Adrenal gland (tissue), 12 donors: ENCODE data around the gene PPOX. TPM values are rescaled to one million over a fixed set of nuclear protein-coding genes. Genes with fewer than 3 reads are reported as not detected.
A peak's percentile ranks its signal among the peaks of the same experiment; 100 is the strongest.

ENCODE experiments used
- DNase-seq, 7 donors: peaks; one replicate each; pipeline ENCODE4 v3.0.0-alpha.2; 2019 to 2020
- H3K27ac ChIP-seq, 5 donors: fragments of 200-600 bp; sonication (generic) in 4 of 5; 1 replicate in 3 of 5; 2 replicates in 2 of 5; pipeline versions ENCODE4 v1.5.1 to v1.8.0; 2016 to 2020; ENCODE audit warnings: mild to moderate bottlenecking in 1 of 5
- H3K27me3 ChIP-seq: fragments of 200-600 bp; 2 replicates; pipeline ENCODE4 v1.8.0; 2021
- H3K36me3 ChIP-seq, 2 donors: fragments of 200-600 bp; replicated peaks in 1 of 2; 1 replicate in 1 of 2; 2 replicates in 1 of 2; pipeline versions ENCODE4 v1.5.1 to v1.8.0; 2018 to 2022
- H3K4me1 ChIP-seq, 2 donors: fragments of 200-600 bp; replicated peaks in 1 of 2; 1 replicate in 1 of 2; 2 replicates in 1 of 2; pipeline versions ENCODE4 v1.5.1 to v1.8.0; 2018 to 2021
- H3K4me3 ChIP-seq, 4 donors: fragments of 200-600 bp; sonication (generic) in 3 of 4; one replicate each; pipeline ENCODE4 v1.5.1; 2016 to 2018
- H3K9me3 ChIP-seq, 3 donors: fragments of 200-600 bp; sonication (generic) in 1 of 3; replicated peaks in 1 of 3; 1 replicate in 2 of 3; 2 replicates in 1 of 3; pipeline versions ENCODE4 v1.5.1 to v1.8.0; 2016 to 2021
- CTCF ChIP-seq, 6 experiments: fragments of 450-650 bp in 4 of 6; fragments of 200-600 bp in 2 of 6; sonication (generic) in 1 of 6; IDR thresholded peaks; 1 replicate in 5 of 6; 2 replicates in 1 of 6; pipeline versions ENCODE4 v1.5.1 to v1.8.0; 2016 to 2021; ENCODE audit warnings: antibody characterized with exemption in 6 of 6, mild to moderate bottlenecking in 2 of 6, moderate library complexity in 1 of 6
- POLR2A ChIP-seq, 2 donors: fragments of 450-650 bp; IDR thresholded peaks; one replicate each; pipeline ENCODE4 v1.6.1; 2017; ENCODE audit warnings: antibody characterized with exemption in 2 of 2, mild to moderate bottlenecking in 2 of 2, moderate library complexity in 1 of 2
- WGBS, 4 donors: extraction: QIAGEN DNeasy Blood & Tissue Kit in 2 of 4; methylation state at CpG; one replicate each; pipeline versions ENCODE4 v1.1.5 to v1.1.7; 2013 to 2017; 5-methylcytosine and 5-hydroxymethylcytosine counted together
- intact Hi-C, 2 donors: fragments of 100-400 bp; cut with DNase I; formaldehyde crosslinking; loops; one replicate each; pipeline versions ENCODE4 v1.14.1 to v1.15.0; 2022 to 2023
- polyA plus RNA-seq, 3 donors: library from polyadenylated mRNA; stranded (reverse); fragments of 200-250 nt in 2 of 3; fragments of 350-450 nt in 1 of 3; fragmentation: Illumina TruSeq in 1 of 3; extraction: RNeasy Lipid Tissue Mini Kit (QIAGEN cat#74804) in 1 of 3; gene quantifications; one replicate each; pipeline ENCODE4 v1.2.3, GENCODE V29; 2013 to 2014
- total RNA-seq, 9 donors: library from RNA; depleted of rRNA in 4 of 9; stranded (reverse); fragments of >200 nt in 4 of 9; fragments of 120-200 nt in 1 of 9; fragmentation: NEBNext Ultra II Directional in 1 of 9; extraction: Animal tissue kit (Norgen Biotek cat#: 25700) in 1 of 9; gene quantifications; one replicate each; pipeline versions ENCODE4 v1.1.0 to v1.2.4, GENCODE V29; 2013 to 2023
- donor health status: healthy with polysubstance abuse.
- donor health status: Bipolar disorder and iron deficiency.
- donor health status: DM: yes; HTN: yes; CAD: no.
- donor health status: DM: no; HTN: no; CAD: no.
- donor health status: DM: no; HTN: no; CAD: no.
- donor health status: DM: yes; HTN: yes; CAD: no.

Gene PPOX
- total and polyA plus RNA-seq, 12 donors, result 13.2 to 268 (median 39.0) TPM

DNA sequence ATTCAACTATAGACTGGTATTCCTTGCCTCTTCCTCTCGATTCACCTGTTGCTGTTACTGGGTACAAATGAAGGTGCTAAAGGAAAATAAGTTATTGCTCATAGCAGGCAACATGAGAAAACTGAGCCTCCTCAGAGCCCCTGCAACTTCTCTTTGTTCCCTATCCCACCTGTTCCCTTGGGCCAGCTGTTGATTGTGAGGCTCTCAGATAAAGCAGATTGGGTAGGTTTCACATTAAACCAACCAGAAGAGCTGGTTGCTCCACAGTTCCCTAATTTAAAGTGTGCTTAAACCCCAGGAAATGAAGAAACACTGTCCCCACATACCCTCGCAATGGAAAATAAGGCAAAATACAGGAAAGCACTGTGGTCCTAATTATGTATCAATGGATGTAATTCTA, 38.6 kb upstream of the PPOX start:
- H3K4me1 ChIP-seq, result peaks cover 16 to 46% of the 10 kb centered on the region in 2 donors
- H3K36me3 ChIP-seq, result peaks cover 0 to 56% of the 10 kb centered on the region in 2 donors
- H3K4me3 ChIP-seq, result no peak overlapping the region
- intact Hi-C loops, result no loop called here
- WGBS, 4 donors, result 79 to 89% (median 87%) methylated on average over 2 of the region's 2 CpGs
- H3K27ac ChIP-seq, result no peak overlapping the region
- H3K27me3 ChIP-seq, result no peaks in the 10 kb centered on the region
- TF ChIP-seq CTCF (IDR thresholded peaks at IDR 0.05) (no peak), POLR2A (IDR thresholded peaks at IDR 0.05) (no peak)
- no peak for DNase-seq
- no peaks in the 10 kb centered on the region for H3K9me3 ChIP-seq

DNA sequence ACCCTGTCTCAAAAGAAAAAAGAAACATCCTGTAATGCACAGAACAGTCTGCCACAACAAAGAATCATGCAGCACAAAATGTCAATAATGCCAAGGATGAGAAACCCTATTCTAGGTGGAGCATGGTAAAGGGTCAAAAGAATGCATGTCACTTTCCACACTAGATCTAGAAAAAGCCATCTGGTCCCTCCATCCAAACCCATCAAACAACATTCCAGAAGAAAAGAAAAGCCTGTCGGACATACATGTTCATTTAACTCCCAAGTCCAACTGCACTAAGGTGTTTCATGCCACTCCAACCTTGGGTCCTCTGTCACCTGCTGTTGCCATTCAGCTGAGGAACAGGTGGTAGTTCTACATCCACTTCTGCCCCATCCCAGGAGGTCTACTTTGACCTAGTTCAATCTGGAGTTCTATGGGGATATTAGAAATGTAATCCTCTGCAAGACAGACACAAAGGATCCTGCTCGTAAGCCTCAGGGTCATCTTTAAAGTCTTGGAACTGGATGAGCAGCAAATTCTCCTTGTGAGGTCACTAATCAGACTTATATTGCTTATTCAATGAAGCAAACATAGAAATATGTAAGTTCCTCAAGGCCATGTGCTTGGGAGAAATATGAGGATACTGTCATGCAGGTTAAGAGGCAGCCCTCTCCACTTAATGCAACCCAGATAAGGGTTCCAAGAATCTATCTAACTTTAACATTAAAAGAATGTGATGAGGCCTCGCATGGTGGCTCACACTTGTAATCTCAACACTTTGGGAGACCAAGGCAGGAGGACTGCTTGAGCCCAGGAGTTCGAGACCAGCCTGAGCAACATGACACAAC, 37.4 kb upstream of the PPOX start:
- Histone ChIP-seq H3K27ac (no peak overlapping the region), H3K36me3 (peaks cover 0 to 45% of the 10 kb centered on the region in 2 donors), H3K9me3 (no peaks in the 10 kb centered on the region), H3K4me1 (peaks cover 16 to 51% of the 10 kb centered on the region in 2 donors), H3K4me3 (no peak overlapping the region), H3K27me3 (no peaks in the 10 kb centered on the region)
- no peak for DNase-seq
- intact Hi-C loops, result no loop called here
- WGBS, 4 donors, result 80 to 88% (median 86%) methylated on average over 4 of the region's 4 CpGs
- TF ChIP-seq POLR2A (IDR thresholded peaks at IDR 0.05), result no peak
- no peak for TF ChIP-seq CTCF (IDR thresholded peaks at IDR 0.05)

DNA sequence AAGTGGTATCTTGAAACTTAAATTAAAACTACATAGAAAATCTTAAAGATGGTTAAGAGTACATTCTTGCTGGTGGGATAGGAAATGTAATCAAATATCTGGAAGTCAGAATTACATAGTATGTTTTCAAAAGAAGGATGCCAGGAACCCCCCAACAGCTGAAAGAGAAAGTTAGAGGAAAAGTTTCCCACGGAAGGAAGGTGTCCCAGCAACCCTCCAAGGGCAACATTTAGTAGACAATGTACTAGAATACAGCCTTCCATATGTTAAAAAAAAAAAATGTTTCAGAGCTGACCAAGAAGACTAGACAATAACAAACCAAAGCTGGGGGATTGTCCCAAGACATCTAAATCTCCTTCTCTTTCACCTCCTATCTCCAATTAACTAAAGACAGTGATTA, 36.0 kb upstream of the PPOX start:
- H3K36me3 ChIP-seq, result peaks cover 0 to 30% of the 10 kb centered on the region in 2 donors
- H3K27ac ChIP-seq, result peak overlapping the region in 1 of 5 donors; percentile 99
- H3K27me3 ChIP-seq, result no peaks in the 10 kb centered on the region
- H3K4me3 ChIP-seq, result no peak overlapping the region
- peaks cover 16 to 57% of the 10 kb centered on the region in 2 donors for H3K4me1 ChIP-seq
- intact Hi-C loops, result no loop called here
- WGBS, 4 donors, result 43 to 59% (median 49%) methylated on average over 1 of the region's 1 CpG
- H3K9me3 ChIP-seq, result no peaks in the 10 kb centered on the region
- TF ChIP-seq POLR2A (IDR thresholded peaks at IDR 0.05), result no peak
- DNase-seq, result no peak

DNA sequence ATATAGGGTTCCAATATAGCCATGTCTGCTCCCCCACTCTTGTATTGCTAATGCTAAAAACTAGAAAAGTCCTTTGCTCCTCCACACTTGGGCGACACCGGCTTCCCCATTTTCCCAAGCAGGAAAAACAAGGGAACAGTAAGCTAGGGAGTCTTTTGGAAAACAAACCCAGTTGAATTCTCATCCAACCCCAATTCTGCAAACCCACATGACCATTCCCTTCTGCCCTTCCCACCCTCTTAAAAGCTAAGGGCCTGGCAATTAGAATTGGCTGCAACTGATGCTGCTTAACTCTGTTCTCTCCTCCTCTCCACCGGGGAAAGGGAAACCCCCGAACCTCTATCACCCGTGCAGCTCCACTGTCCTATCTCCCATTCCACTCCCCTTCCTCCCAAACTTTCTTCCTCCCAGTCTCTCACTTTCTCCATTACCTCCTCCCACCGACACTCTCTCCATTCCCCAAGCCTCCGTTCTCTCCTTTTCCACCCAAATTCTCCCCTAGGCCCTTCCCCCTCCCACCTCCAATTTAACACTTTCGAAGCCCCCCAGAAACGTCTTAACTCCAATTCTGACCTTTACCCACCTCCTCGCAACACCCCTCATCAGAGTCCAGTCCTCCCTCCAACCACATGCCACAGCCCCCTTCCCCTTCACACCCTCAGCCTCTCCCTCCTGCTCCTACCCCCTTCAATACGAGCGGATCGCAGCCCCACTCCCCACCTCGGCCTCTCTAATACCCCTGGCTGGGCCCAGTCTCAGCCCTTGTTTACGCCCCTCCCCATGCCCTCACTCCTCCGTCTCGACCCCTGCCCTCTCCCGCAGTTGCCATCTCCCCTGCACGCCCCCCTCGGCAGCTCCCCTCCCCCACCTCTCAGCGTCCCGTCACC, 34.5 kb upstream of the PPOX start:
- peak in 1 of 7 donors; percentile 50 for DNase-seq
- peak in 1 of 2 donors; percentile 16 for TF ChIP-seq POLR2A (IDR thresholded peaks at IDR 0.05)
- no peak for TF ChIP-seq CTCF (IDR thresholded peaks at IDR 0.05)
- Histone ChIP-seq H3K9me3 (no peaks in the 10 kb centered on the region), H3K4me3 (peak overlapping the region; percentile 37 to 91 (median 76)), H3K27me3 (no peaks in the 10 kb centered on the region), H3K27ac (peak overlapping the region; percentile 71 to 99 (median 97)), H3K36me3 (peaks cover 0 to 26% of the 10 kb centered on the region in 2 donors), H3K4me1 (peaks cover 16 to 57% of the 10 kb centered on the region in 2 donors)
- intact Hi-C loops, result no loop called here
- WGBS, 4 donors, result 4% methylated on average over 19 to 22 of the region's 22 CpGs
